ENCODE data around the gene TAS1R2.
A peak's percentile ranks its signal among the peaks of the same experiment; 100 is the strongest.
"Not testable (repeated sequence)": the region's sequence is repeated elsewhere in the genome, so short reads cannot be mapped to it uniquely, and the experiment has no call there.

TAS1R2 gene

DNA sequence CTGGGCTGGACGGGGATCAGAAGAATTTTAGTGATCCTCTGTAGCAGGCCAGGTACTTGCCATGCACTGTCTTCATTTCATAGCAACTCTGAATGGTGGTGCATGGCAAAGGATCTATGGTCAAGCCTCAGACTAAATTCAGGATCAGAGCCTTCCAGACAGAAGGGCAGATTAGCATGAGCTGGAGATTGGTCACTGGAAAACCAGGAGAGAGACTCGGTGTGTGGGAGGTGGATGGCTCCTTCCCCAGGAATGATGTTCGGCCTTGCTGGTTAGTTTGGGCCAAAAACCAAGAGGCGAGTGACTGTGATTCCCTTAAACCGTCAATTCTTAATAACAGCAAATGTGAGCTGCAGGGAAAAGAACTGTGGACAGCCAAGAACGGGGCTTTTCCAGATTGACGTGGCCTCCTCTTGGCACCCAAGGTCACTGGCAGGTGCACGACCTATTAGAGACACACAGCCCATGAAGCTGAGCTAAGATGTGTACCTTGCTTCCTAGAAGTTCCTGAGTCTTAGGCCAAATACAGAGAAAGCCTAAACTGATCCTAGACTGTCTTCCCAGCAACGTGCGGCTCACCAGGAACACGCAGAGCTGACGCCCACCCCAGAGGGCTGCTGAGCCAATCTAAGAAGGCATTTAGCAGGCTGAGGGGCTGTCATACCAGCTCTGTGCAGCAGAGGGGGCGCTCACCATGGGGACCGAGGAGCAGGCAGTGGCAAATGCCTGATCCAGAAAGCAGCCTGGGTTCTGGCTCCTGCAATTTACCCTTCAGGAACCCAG is 24.4 kb upstream of the TAS1R2 start:
- DNase-seq (ENCODE audit: low spot score): peak; percentile 68

DNA sequence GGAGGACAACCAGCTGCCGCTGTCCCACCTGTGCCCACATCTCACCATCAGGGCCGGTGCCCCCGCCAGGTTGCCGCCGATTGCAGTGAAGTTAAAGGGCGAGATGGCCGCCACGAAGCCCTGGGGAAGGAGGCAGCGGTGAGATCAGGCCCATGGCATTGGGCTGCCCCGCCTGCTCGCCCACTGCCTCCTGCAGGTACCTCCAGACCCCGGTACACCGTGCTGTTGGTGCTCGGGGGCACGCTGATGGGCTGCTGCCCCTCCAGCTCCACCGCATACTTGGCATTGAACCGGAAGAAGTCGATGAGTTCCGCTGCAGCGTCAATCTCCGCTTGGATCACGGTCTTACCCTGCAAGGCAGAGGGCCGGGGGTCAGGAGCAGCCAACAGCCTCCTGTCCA is 23.6 kb upstream of the TAS1R2 start:
- DNase-seq (ENCODE audit: low spot score): no peak

DNA sequence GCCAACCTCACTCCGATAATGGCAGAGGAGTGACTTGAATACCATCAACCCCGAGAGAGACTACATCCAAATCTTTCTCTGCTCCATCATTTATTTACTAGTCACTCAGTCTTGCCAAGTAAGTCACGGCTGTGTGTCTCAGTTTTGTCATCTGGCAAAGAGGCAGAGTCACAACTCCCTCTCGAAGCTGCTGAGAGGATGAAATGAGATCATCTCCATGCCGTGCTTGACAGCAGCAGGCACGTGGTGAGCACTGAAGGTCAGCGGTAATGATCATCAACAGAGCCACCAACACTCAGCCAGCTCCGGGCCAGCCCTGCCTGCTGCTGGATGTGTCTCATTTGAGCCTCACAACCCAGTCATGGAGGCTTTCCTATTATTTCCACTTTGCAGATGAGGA is 23.0 kb upstream of the TAS1R2 start:
- no peak for DNase-seq (ENCODE audit: low spot score)

DNA sequence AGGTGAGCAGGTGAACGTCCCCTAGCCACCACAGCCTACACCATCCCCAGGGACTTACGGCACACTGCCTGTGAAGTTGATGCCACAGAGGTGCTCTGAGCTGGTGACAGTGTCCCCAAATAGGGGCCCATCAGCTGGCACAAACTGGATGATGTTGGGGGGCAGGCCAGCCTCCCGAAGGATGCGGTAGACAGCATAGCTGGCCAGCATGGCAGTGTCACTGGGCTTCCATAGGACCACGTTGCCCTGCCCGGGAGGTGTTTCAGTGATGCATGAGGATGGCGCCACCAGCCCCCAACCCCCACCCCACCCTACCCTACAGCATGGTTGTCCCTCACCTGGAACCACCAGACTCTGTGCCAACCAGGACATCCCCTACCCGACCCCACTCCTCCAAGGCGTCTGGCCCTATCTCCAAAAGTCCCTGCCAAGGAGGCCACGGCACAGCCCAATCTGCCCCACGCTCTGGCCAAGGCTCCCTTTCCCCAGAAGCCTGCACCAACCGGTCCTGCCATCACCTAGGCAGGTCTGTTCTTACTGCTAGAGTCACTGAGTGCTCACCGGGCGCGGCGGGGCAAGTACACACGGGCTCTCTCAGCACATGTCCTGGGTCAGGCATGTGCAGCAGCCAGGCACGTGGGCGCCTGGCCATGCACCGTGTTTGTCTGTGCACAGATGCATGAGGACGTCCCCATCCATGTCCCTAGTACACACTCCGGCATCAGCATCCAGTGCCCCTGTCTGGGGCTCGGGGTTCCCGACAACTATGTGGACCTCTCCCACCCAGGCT is 22.4 kb upstream of the TAS1R2 start:
- no peak for DNase-seq (ENCODE audit: low spot score)

DNA sequence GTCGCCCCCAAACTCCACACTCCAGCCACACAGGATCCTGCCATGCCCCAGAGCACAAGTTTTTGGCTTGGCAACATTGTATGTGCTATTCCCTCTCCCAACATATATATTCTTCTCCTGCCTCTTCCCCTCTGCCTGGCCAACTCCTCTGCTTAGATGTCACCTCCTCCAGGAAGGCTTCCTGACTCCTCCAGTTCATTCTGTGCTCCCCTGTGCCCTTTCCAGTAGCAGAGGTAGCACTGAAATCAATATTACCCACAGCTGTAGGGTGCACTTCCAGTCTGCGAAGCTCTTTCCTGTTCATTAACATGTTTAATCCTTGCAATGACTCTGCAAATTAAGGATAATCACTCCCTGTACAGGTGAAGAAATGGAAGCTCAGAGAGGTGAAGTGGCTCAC is 21.7 kb upstream of the TAS1R2 start:
- no peak for DNase-seq (ENCODE audit: low spot score)

DNA sequence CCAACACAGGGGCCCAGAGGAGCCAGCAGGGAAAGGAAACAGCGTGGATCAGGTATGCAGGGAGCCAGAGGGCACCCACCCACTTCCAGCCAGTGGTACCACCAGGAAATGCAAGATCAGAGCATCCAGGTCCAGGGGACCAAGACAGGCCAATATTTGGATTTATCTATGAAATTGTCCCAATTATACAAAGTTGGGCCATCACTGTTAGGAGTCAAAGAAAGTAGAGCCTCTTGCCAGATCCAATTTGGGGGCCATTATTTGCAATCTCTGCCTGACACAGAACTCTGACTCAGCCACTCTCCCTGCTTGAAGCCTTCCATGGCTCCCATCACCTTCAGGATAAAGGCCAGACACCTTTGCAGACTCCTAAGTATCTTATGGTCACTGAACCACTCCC is 21.1 kb upstream of the TAS1R2 start:
- DNase-seq (ENCODE audit: low spot score): no peak

DNA sequence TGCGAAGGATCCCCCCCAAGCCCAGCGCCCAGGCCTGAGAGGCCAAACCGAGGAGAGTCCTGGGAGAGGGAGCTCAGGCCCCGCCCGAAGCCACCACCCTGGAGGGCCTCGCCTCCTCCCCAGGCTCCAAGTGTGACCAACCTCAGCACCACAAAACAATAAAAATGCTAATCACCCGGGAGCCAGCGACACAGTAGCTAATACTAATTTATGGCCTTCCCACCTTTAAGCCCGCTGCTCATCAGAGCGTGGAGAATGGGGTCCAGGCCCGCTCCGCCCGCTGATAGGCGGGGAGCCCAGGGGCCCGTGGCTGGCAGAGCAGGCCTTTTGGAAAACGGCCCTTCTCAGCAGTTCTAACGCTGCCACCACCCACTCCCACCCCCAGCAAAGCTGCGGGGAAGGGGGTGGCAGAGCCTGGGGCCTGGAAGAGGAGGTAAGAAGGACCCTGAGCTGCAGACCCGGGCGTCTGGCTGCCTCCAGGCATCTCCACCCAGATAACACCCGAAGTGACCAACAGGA is 20.4 kb upstream of the TAS1R2 start:
- DNase-seq (ENCODE audit: low spot score): no peak

DNA sequence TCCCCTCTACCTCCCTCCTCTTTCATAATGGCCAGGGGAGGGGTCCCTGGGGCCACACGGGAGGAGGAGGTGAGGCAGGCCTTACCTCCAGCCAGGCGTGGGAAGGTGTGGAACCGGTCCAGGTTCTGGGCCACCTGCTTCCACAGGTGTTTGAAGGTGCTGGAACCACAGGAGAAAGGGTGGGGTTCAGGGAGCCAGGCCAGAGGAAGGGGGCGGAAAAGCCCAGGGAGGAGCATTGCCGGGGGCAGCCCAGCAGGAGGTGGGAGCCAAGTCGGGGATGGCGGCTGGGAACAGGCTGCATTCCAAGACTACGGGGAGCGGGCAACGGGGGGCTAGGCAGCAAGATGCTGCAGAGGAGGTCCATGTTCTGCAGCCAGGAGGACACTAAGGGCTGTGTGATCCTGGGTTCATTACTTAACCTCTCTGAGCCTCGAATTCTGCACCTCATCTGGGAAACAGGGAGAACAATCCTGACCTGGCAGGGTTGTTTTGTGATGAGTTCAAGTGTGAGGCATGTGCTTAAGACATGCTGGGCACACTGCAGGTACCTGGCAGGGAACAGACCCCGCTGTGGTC is 19.8 kb upstream of the TAS1R2 start:
- no peak for DNase-seq (ENCODE audit: low spot score)

DNA sequence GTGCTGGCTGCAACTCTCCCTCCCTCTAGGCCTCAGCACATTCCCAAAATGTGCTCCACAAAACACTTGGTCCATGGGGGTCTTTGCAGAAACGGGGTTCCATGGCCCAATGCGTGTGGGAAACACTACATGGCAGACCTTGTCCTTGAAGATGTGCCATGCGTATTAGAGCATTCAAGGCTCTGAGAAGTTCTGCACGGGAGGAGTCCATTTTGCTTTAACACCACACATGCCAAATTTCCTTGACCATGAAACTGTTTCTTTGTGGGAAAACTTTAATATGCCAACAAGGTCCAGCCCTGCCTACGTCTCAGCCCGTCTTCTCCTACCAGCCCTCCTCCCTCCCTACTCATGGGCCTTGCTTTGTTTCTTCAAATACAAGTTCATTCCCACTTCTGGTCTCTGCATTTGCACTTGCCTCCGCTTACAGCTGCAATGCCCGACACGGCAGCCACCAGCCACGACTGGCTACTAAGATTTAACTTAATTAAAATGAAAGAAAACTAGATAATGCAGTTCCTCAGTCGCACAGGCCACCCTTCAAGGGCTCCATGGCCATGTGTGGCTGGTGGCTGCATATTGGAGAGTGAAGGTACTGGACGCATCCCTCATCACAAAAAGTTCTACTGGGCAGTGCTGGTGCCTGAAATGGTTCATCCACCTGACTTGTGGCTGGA is 19.2 kb upstream of the TAS1R2 start:
- no peak for DNase-seq (ENCODE audit: low spot score)

DNA sequence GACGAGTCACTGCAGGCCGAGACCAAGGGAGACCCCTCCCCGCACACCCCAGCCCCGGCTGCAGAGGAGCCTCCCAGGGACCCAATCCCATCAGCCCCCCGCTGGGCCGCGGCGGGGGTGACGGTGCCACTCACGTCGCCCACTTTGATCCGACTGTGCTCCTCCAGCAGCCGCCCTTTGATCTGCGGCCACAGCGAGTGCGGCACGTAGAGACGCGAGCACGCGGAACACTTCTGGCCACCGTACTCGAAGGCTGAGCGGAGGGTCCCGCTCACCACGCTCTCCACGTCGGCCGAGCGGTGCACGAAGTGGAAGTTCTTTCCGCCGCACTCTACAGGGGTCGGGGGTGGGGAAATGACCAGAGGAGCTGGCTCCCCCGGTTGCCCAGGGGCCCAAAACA is 17.8 kb upstream of the TAS1R2 start:
- no peak for DNase-seq (ENCODE audit: low spot score)

DNA sequence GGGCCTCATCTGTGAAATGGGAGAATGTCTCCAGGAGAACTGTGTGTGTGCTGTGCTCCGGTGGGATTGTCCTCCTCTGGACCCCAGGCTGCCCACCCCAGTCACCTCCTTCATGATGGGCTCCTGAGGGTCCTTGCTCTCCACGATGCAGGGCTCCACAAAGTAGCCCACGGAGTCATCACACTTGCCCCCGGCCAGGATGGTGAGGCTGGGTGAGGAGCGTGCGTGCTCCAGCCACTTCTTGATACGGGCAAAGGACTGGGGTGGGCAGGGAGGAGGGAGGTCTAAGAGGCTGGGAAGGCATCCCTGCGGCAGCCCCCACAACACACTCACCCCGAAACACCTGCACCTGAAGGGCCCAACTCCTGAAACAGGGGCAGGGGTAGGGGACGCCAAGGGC is 16.8 kb upstream of the TAS1R2 start:
- DNase-seq (ENCODE audit: low spot score): no peak

DNA sequence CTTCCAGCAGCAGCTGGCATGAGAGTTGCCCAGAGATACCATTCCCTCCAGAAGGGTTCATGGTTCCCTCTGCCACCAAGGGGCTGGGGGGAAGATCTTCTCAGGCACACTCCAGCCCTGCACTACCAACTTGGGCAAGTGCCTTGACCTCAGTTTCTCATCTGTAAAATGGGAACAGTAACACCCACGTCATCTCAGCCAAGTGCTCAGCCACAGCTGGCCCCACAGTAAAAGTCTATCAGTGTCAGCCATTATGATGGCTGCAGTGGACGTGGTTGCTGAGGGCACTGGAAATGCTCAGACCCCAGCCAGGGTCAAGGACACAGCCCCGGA is 16.3 kb upstream of the TAS1R2 start:
- no peak for DNase-seq (ENCODE audit: low spot score)

DNA sequence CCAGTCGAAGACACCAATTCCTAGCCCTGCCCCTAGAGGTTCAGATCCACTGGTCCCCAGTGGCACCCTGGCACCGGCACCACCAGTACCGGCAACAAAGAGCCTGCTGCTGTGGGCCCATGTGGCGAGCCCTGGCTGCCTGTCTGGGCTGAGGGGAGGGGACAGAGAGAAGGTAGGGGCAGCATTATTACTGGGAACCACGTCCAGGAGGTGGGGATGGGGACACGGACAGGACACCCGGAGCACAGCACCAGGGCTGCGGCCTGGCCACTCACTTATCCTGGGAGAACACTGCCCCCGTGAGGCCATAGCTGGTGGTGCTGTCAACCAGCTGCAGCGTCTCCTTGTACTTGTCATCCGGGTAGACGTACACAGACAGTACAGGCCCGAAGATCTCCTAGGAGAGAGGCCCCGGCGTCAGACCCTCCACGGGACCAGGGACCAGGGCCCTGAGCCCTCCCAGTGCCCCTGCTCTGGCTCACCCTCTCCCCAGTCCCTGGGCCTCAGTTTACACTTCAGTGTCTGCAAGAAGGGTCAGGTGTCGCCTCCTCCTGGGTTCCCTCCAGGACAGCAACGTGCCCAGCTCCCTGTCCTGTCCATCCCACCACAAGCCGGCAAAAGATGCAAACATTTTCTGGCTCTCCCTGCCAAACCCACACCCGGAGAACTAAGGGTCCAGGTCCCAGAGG is 15.8 kb upstream of the TAS1R2 start:
- peak; percentile 57 for DNase-seq (ENCODE audit: low spot score)

DNA sequence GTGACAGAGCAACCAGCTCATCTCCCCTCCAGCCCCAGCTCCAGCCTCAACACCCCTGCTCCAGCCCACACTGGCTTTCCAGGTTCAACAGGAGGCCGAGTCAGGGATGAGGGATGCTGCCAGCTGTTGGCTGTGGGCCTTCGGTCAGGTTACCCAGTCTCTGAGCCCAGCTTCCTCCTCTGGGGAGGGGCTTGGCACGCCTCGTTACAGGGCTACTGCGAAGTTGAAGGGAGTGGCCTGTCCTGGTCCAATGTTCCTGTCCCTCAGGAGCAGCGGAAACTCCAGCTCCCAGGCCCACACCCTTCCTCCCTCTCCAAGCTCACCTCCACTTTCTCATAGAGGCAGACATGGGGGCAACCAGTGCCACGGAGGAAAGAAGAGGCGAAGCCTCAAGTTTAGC is 15.1 kb upstream of the TAS1R2 start:
- DNase-seq (ENCODE audit: low spot score): no peak

DNA sequence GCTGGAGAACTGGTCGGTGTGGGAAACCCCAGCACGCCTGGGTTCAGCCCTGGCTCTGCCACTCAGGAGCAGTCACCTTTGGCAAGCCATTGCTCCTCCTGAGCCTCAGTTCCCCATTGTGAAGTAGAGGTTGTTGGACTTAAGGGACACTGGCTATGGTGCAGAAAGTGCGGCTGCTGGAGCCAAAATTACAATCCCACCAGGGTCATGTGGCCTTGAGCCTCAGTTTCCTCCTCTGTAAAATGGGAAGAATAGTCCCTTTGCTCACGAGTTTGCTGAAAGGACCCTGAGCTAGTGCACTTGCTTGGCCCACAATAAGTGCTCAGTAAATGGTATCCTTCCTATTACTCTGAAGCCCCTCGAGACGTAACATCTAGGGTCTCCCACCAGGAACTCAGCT is 14.6 kb upstream of the TAS1R2 start:
- no peak for DNase-seq (ENCODE audit: low spot score)

DNA sequence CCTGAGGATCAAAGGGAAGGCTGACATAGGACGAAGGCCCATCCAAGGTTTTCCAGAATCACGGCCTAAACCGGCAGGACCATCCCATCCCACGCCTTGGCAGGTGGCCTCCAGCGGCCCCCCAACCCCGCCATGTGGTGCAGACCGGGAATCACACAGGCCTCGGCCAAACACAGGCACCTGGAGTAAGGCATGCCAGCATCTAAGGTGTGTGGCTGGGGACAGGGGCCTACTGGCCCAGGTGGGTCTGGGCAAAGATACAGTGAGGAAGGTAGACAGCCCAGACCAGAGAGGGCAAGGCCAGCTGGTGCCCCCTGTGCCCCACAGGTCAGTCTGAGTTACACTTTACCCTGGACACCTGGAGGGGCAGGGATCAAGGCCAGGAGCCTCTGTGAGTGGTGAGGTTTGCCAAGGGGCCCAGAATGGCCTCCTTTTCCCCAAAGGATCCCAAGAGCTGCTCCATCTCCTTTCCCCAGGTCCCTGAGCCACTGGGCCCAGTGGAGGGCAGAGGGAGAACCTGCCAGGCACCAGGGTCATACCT is 12.7 kb upstream of the TAS1R2 start:
- no peak for DNase-seq (ENCODE audit: low spot score)

DNA sequence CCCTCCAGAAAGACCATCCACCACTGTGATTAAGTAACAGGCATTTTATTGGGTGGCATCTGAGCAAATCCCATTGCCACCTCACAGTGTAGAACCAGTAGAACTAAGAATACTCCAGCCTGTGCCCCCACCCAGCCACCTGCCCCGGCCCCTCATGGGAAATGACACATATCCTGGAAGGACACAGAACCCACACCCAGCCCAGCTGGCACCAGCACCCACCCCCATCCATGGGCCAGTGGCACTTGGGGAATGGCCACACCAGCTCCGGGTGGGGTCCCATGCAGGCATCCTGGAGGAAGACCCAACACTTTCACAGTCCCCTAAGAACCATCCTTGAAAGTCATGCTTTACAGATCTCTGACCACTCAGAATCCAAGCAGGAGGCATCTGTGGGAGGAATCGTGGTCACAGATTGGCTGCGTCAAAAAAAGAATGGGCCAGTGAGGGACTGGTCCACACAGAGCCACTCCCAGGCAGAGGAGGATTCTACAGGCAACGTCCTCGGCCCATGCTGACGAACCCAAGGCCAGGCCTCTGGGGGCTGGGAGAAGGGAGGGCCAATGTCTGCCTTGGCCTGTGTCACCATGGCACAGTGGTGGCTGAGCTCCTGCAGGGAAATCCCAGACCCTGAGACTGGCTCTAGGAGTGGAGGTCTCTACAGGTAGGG is 12.1 kb upstream of the TAS1R2 start:
- DNase-seq (ENCODE audit: low spot score): no peak

DNA sequence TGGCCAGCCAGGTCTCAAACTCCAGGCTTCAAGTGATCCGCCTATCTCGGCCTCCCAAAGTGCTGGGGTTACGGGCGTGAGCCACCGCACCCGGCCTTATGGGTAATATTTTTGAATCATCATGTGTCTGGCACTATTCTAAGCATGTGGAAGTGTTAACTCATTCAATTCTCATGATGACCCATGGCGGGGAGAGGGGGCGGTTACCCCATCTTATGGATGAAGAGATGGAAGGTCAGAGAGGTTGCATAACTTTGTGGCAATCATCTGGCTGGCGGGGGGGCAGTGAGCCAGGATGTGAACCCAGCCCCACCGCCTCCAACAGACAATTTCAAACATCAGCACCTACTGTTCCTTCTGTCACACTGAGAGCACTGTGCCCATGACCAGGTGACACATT is 11.5 kb upstream of the TAS1R2 start:
- no peak for DNase-seq (ENCODE audit: low spot score)

DNA sequence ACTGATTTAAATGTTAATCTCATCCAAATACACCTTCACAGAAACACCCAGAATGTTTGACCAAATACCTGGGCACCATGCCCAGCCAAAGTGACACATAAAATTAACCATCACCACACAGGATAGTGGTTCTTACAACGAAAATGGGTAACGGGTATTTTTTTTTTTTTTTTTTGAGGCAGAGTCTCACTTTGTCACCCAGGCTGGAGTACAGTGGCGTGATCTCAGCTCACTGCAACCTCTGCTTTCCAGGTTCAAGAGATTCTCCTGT is 11.1 kb upstream of the TAS1R2 start:
- DNase-seq (ENCODE audit: low spot score): not testable (repeated sequence)

DNA sequence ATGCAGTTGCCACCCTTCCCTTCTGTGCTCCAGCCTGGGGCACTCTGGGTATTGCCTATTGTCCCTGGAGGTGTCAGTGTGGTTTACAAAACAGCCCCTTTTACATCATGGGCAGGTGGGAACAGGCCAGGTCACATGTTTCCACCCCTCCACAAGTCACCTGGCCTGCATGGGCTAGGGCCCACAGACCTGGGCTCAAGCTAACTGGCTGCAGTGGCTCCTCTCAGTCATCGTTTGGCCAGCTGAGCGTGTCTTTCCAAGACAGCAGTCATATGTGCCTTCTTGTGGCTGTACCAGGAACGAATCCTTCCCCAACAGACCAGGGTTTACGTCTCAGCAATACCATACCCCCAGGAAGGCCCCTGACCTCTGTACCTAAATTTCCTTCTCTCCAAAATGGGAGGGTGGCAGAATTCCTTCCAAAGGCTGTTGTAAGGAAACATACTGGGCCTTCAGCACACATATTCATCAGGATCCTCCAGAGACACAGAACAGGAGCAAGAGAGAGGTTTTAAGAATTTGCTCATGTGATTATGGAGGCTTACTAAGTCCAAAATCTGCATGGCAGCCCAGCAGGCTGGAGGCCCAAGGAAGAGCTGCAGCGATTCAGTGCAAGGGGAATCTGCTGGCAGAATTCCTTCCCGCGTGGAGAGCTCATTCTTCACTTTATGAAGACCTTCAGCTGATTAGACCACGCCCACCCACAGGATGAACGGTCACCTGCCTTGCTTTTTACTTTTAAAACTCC is 10.6 kb upstream of the TAS1R2 start:
- no peak for DNase-seq (ENCODE audit: low spot score)
